GM21529 (cell line): ENCODE results near the gene FCER2.
"Not testable (repeated sequence)": the region's sequence is repeated elsewhere in the genome, so short reads cannot be mapped to it uniquely, and the experiment has no call there.

Experiments used
- ATAC-seq: cut with Tn5 transposase; IDR thresholded peaks from one replicate; pipeline ENCODE4 v1.9.1; 2021; ENCODE audit not compliant: unreplicated experiment

The FCER2 gene, protein sequence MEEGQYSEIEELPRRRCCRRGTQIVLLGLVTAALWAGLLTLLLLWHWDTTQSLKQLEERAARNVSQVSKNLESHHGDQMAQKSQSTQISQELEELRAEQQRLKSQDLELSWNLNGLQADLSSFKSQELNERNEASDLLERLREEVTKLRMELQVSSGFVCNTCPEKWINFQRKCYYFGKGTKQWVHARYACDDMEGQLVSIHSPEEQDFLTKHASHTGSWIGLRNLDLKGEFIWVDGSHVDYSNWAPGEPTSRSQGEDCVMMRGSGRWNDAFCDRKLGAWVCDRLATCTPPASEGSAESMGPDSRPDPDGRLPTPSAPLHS

DNA sequence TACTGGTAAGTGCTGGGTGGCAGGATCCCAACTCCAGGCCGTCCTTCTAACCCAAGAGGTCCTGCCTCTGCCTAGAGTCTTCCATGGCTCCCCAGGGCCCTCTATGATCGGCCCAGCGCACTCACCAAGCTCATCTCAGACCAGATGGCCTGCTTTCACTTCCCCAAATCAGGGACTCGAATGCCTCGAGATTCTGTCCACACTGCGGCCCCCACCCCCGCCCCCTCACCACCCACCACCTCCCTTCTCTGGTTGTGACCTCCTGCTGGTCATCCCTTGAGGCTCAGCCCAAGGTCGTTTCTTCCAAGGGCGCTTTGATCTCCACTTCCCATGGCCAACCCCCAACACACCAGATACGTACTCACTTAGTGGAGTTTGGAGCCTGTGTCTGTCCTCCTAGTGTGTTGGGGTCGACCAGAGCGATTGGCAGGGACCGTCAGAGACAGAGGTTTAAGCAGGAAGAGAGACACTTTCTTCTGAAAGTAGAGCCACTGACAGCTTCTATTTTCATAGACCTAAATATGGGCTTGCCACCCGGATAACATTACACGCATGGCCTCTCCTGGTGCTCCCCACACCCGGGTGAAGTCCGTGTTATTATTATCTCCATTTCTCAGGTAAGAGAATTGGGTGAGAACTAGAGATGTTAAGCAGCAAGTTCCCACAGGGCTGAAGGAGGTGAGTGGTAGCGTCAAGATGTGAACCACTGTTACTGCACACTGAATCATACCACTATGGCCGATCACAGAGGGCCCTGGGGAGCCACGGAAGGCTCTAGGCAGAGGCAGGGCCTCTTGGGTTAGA, at the start of gene FCER2:
TSS of gene FCER2 (minus strand) at position 478 of the 804 bp plus-strand sequence. CDS start 2,371 bp downstream, outside the sequence.
- peak; percentile 47 for ATAC-seq

DNA sequence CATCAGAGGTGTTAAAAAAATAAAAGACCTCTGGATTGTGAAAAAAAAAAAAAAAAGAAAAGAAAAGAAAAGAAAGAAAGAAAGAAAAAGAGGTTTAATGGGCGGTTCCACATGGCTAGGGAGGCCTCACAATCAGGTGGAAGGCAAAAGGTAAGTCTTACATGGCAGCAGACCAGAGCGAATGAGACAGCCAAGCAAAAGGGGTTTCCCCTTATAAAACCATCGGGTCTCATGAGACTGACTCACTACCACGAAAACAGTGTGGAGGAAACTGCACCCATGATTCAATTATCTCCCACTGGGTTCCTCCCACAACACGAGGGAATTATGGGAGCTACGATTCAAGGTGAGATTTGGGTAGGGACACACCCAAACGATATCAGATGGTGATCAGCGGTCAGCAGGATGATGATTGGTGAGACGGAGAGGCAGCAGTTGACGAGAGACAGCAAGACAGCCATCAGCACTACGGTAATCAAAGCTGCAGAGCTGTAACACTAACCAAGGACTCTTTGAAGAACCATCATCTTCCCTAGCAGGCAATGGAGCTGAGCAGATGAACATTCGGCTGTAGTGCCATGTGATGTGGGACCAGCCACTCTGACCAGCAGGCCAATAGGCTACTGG, 49.3 kb upstream of the FCER2 start:
- ATAC-seq = no peak

DNA sequence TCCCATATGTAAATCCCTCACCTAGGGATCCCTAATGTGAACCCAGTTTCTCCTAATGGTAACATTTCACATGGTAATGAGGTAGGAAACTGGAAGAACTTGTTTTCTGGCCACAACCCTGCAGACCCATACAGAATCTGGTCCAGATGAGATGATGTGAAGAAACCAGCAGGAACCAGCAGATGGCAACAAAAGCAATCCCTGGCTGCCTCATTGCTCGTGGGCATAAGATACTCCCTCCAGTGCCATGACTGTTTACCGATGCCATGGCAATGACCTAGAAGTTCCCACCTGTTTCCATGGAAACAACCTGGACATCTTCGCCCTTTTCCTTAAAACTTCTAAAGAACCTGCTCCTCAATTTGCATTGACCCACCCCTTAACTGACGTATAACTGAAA, 46.8 kb upstream of the FCER2 start:
- no peak for ATAC-seq

DNA sequence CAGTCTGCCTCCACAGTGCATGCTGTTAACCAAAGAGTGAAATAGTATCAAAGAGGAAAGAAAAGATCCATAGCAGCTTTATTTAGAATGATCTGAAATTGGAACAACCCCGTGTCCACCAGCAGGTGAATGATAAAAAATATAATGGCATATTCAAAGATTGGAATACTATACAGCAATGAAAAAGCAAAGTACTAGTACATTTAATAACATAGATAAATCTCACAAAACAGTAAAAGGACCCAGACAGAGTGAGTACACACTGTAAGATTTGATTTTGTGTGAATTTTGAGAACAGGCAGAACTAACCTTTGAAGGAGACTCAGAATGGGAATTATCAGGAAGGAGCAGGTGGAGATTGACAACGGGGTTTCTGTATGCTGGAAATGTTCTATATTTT, 46.2 kb upstream of the FCER2 start:
- ATAC-seq = no peak

DNA sequence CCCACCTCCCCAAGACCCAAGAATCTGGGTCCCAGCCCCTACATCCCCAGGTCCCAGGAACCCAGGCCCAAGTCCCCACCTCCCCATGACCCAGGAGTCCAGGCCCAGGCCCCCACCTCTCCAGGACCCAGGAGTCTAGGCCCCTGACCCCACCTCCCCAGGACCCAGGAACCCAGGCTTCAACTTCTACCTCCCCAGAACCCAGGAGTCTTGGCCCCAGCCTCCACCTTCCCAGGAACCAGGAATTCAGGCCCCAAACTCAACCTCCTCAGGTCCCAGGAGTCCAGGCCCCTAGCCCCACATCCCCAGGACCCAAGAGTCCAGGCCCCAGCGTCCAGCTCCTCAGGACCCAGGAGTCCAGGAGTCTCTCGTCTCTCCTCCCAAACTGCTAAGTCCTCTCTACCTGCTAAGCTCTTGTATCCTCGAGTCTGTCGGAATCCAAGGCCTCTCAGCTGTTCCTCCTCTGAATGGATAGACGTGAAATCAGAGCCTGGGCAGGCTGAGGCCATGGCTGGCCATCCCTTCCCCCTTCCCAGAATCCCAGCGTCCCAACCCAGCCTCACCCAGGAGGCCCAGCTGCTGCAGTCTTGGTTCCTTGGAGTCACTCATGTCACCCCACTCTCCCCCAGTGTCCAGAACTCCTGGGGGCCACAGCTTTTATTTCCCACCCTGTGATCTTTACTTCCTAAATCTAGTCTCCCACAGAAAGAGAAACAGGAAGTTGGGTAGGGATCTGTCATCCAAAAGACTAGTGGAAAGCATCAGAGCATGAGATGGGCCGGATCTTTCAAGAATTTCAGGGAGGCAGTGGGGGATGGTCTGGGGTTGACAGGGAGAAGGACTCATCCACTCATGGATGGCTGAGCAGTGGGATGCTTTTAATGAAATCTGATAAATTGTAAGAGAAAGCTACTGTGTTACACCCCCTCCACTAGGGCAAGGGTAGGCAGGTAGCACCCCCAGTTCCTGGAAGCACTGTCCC, 45.3 kb upstream of the FCER2 start, which contains the start of gene CD209:
TSS of gene CD209 (minus strand) at position 632 of the 982 bp plus-strand sequence. CDS start at position 609, 23 bp downstream.
- ATAC-seq = no peak

DNA sequence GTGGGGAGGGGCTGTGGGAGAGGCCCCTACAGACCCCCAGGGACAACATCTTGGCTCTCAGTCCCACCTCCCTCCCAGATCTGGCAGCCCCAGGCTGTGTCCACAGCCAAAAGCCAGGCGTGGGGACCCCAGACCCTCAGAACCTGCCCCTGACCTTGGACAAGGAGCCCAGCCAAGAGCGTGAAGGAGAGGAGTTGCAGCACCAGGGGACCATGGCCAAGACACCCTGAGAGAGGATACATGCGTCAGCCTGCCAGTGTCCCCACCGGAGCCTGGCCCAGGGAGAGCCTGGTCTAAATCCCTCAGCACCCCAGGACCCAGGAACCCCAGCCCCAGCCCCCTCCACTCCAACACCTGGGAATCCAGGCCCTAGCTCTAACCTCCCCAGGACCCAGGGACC, 44.4 kb upstream of the FCER2 start:
- ATAC-seq = not testable (repeated sequence)

DNA sequence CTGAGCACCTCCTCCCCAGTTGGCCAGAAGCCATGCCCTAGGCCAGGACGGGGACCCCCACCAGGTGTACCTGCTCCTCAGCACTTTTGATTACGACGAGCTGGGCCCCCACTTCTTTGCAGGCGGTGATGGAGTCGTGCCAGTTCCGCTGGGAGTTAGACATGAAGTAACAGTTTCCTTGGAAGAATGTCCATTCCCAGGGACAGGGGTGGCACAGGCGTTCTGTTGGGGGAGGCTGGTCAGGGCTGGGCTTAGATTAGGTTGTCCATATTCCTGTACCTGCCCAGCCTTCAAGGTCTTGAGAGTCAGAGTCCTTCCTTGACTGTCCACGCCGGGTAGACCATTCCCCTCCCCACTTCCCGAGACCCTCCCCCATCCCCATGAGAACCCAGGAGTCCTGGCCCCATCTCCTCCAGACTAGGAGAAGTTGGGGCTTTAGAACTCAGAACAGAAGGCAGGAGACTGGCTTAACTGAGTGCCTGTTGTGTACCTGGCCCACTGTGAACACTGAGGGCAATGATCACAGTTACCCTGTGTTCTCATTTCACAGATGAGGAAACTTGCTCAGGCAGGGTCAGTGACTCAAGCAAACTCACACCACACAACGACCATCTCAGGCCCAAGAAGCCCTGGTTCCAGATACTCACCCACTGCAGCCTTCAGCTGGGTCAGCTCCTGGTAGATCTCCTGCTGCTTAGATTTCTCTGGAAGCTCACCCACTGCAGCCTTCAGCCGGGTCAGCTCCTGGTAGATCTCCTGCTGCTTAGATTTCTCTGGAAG, 43.1 kb upstream of the FCER2 start:
- no peak for ATAC-seq

DNA sequence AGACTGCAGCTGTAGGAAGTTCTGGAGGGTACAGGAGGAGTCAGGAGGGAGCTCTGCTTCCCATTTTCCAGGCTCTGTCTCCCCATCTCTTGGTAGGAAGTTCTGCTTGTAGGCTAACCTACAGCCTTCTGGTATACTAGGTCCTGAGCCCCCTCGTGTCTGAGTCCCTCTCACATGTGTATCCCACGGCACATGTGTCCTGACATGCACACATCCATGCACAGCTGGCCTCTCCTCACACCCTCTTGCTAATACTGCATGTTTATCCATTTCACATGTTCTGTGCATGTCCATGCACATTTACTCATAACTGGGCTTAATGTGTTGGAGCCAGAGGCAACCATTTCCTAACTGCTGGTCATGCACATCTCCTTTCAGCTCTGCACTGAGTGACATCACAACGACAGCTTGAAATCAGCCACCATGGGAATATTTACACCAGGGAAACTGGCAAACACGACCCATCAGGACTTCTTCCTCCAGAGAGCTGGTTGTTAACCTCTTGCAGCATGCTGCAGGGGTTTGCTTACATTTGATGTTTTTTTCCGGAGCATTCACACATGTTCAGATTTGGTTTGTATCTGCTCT, 42.4 kb upstream of the FCER2 start:
- no peak for ATAC-seq

DNA sequence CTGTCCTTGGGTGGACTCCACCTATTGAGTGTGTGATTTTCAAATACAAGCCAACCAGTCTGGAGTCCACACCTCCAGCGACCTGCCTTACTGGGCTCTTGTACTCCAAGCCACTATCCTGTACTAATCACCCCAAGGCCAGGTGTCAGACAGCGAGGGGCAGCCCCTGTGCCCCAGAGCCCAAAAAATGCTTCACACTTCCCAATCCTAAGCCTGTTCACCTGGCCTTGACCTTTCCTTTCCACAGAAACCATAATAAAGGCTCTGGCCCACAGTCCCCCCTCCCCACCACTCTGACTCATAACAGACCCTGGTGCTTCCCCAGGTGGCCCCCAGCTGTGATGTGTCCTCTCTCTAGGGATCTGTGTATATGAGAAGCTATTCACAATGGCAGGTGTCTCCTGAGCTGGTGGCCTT, 41.5 kb upstream of the FCER2 start:
- ATAC-seq = peak; percentile 80

DNA sequence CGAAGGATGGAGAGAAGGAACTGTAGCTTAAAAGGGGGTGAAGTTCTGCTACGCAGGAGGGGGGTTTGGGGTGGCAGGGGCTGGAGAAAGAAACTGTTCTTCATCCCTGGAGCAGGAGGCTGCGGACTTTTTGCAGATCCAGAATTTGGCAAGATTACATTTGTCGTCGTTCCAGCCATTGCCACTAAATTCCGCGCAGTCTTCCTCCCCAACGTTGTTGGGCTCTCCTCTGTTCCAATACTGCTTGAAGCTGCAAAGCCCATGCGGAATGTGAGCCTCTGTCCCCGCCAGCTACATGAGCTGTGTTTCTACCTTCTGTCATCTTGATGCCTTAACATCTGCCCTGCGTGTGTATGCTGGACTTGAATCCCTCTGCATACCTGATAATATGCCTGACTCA, 41.1 kb upstream of the FCER2 start:
- no peak for ATAC-seq

DNA sequence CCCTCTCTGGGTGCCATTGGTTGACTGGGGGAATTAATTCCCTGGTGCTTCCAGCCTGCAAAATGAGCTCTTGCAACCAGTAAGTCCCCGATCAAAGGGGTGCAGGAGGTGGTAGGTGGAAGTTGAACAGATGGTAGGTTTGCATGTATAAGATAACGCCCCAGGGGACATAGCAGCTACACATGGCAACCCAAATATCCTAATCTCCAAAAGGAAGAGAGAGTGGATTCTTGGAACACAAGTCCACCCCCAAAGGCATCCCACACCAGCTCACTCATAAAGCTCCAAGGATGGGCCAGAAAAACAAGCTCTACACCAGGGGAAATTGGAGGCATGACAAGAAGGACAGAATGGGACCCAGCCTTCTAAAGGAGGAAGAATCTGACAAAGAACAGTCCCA, 40.6 kb upstream of the FCER2 start:
- no peak for ATAC-seq

DNA sequence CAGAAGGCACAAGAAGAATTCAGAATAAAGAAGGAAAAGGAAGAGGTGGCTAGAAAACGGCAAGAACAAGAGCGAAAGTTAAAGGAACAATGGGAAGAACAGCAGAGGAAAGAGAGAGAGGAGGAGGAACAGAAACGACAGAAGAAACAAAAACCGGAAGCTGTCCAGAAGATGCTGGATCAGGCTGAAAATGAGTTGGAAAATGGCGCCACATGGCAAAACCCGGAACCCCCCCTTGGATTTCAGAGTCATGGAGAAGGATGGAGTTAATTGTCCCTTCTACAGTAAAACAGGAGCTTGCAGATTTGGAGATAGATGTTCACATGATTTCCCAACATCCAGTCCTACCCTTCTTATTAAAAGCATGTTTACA, 38.7 kb upstream of the FCER2 start:
- no peak for ATAC-seq

DNA sequence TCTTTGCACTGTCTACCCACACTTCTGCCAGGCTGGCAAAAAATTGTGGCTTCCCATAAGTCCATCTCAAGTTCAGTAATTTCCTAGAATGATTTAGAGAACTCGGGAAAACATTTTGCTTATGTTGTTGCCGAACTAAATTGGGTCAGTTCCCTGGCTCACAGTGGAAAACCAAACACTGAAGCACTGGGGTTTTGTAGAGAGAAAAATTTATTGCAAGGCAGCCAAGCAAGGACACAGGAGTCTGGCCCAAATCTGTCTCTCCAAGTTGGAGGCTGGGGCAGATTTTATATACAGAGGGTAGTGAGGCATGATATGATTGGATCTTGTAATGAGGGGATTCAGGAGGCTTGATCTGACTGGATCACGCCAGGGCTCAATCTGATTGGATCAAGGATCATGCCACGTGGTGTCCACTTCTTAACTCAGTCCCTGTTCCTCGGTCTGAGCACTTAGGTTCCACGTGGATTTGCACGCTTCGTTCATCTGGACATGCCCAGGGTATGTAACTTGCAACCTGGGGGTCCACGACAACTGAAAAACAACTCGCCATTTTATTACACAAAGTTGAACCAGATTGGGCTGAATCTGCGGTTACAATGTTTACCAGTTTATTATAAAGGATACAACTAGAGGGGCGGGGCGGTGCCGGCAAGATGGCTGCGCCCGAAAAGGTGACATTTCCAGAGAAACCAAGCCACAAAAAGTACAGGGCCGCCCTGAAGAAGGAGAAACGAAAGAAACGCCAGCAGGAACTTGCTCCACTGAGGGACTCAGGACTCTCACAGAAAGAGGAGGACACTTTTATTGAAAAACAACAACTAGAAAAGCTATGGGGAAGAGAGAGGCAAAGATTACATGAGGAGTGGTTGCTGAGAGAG, 38.1 kb upstream of the FCER2 start:
- ATAC-seq = no peak

DNA sequence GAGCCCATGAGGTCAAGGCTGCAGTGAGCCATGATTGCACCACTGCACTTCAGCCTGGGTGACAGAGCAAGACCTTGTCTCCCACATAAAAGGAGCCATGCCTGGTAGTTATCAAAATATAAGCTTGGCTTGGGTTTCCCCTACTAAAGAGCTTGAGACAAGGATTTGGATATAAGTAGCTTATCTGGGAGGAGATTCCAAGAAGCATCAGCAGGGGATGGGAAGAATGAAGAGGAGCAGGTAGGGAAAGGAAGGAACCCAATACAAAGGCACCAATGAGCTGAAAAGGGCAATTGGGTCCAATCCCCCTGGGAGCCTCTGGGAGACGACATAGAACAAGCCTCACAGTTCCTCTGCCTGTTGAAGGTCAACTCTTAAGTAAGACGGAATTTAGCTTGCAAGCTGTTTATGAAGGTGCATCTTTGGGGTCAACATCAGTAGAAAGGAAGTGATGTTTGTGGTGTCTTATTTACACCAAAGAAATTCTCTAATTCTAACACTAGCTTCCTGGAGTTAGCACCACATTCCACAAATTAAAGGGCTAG, 37.4 kb upstream of the FCER2 start:
- ATAC-seq = no peak

DNA sequence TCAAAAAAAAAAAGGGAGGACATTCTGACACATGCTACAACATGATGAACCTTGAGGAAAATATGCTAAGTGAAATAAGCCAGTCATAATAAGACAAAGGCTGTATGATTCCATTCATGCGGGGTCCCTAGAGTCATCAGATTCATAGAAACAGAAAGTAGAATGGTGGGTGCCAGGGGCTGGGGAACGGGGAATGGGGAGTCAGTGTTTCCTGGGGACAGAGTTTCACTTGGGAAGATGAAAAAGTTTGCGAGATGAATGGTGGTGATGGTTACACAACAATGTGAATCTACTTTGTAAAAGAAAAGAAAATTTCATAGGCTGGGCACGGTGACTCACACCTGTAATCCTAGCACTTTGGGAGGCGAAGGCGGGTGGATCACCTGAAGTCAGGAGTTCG, 36.1 kb upstream of the FCER2 start:
- no peak for ATAC-seq

DNA sequence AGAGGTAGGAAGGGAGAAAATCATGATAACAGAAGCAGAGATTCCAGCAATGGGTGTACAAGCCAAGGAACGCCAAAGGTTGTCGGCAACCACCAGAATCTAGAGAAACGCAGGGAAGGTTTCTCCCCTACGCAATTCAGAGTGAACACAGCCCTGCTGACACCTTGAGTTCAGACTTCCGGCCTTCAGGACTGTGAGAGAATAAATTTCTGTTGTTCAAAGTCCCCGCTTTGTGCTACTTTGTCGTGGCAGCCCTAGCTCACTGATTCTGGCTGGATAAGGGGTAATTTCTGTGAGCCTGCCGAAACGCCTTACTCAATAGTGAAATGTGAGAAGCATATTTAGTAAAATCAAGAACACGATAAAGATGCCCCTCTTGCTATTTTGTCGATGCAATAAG, 35.3 kb upstream of the FCER2 start:
- no peak for ATAC-seq

DNA sequence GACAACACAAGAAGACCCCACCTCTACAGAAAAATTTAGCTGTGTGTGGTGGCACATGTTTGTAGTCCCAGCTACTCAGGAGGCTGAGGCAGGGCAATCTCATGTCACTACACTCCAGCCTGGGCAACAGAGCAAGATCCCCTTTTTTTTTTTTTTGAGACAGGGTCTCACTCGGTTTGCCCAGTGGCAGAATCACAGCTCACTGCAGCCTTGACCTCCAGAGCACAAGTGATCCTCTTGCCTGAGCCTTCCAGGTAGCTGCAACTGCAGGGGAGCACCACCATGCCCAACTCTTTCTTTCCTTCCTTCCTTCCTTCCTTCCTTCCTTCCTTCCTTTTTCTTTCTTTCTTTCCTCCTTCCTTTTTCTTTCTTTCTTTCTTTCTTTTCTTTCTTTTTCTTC, 34.2 kb upstream of the FCER2 start:
- no peak for ATAC-seq
